Mesothelial cell of epicardium (in vitro differentiated cells): Measurements from ENCODE around the gene RBP2. TPM values are rescaled to one million over a fixed set of nuclear protein-coding genes. Genes with fewer than 3 reads are reported as not detected.

Experiments
- DNase-seq, 2 experiments: peaks; one replicate each; pipeline ENCODE4 v3.0.0; 2021; ENCODE audit warnings: low spot score in 2 of 2; ENCODE audit not compliant: unreplicated experiment in 2 of 2
- H3K27ac Mint-ChIP-seq: 2 replicates; pipeline ENCODE4 v1.8.0; 2021; ENCODE audit warnings: mixed read lengths
- H3K27me3 Mint-ChIP-seq: 2 replicates; pipeline ENCODE4 v1.8.0; 2021; ENCODE audit warnings: low read depth, mixed read lengths
- H3K36me3 Mint-ChIP-seq: 2 replicates; pipeline ENCODE4 v1.8.0; 2021; ENCODE audit warnings: mixed read lengths
- H3K4me1 Mint-ChIP-seq: 2 replicates; pipeline ENCODE4 v1.8.0; 2021; ENCODE audit warnings: mixed read lengths
- H3K4me3 Mint-ChIP-seq: 2 replicates; pipeline ENCODE4 v1.8.0; 2021; ENCODE audit warnings: mild to moderate bottlenecking, moderate library complexity, mixed read lengths
- H3K9me3 Mint-ChIP-seq: 2 replicates; pipeline ENCODE4 v1.8.0; 2021; ENCODE audit warnings: mixed read lengths
- total RNA-seq: library from RNA; stranded (reverse); gene quantifications from 3 replicates; pipeline ENCODE4 v1.2.1, GENCODE V29; 2021
- TF ChIP-seq, protein P1 (sequence below): fragments of 200-600 bp; sonication (generic); IDR thresholded peaks from one replicate; pipeline ENCODE4 v1.5.0; 2021; ENCODE audit warnings: antibody characterized with exemption; ENCODE audit not compliant: unreplicated experiment

The RBP2 gene
- total RNA-seq, 1 donor from 2014 or later: not detected

GRCh38 chr3:139443186-139443585 lies 33.1 kb downstream of the RBP2 start:
- no peak for DNase-seq
- H3K27ac Mint-ChIP-seq: no peak overlapping the region
- H3K36me3 Mint-ChIP-seq: peaks cover 2% of the 10 kb centered on the region
- no peaks in the 10 kb centered on the region for H3K27me3 Mint-ChIP-seq
- H3K4me1 Mint-ChIP-seq: no peaks in the 10 kb centered on the region
- TF ChIP-seq, protein P1, sequence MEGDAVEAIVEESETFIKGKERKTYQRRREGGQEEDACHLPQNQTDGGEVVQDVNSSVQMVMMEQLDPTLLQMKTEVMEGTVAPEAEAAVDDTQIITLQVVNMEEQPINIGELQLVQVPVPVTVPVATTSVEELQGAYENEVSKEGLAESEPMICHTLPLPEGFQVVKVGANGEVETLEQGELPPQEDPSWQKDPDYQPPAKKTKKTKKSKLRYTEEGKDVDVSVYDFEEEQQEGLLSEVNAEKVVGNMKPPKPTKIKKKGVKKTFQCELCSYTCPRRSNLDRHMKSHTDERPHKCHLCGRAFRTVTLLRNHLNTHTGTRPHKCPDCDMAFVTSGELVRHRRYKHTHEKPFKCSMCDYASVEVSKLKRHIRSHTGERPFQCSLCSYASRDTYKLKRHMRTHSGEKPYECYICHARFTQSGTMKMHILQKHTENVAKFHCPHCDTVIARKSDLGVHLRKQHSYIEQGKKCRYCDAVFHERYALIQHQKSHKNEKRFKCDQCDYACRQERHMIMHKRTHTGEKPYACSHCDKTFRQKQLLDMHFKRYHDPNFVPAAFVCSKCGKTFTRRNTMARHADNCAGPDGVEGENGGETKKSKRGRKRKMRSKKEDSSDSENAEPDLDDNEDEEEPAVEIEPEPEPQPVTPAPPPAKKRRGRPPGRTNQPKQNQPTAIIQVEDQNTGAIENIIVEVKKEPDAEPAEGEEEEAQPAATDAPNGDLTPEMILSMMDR: no peak
- H3K9me3 Mint-ChIP-seq: no peaks in the 10 kb centered on the region
- no peak overlapping the region for H3K4me3 Mint-ChIP-seq

GRCh38 chr3:139441656-139442055 lies 34.7 kb downstream of the RBP2 start:
- Mint-ChIP-seq H3K27ac (no peak overlapping the region), H3K4me3 (no peak overlapping the region), H3K36me3 (peaks cover 2% of the 10 kb centered on the region), H3K9me3 (no peaks in the 10 kb centered on the region), H3K27me3 (no peaks in the 10 kb centered on the region), H3K4me1 (no peaks in the 10 kb centered on the region)
- TF ChIP-seq, protein P1: no peak
- DNase-seq: no peak

GRCh38 chr3:139440639-139441556 lies 35.4 kb downstream of the RBP2 start:
- TF ChIP-seq, protein P1: no peak
- no peaks in the 10 kb centered on the region for H3K27me3 Mint-ChIP-seq
- no peaks in the 10 kb centered on the region for H3K4me1 Mint-ChIP-seq
- H3K4me3 Mint-ChIP-seq: no peak overlapping the region
- no peak for DNase-seq
- H3K9me3 Mint-ChIP-seq: no peaks in the 10 kb centered on the region
- peaks cover 2% of the 10 kb centered on the region for H3K36me3 Mint-ChIP-seq
- H3K27ac Mint-ChIP-seq: no peak overlapping the region

GRCh38 chr3:139439278-139439677 lies 37.0 kb downstream of the RBP2 start:
- no peaks in the 10 kb centered on the region for H3K9me3 Mint-ChIP-seq
- peaks cover 10% of the 10 kb centered on the region for H3K4me1 Mint-ChIP-seq
- H3K27me3 Mint-ChIP-seq: no peaks in the 10 kb centered on the region
- H3K36me3 Mint-ChIP-seq: peaks cover 2% of the 10 kb centered on the region
- no peak for DNase-seq
- H3K4me3 Mint-ChIP-seq: no peak overlapping the region
- H3K27ac Mint-ChIP-seq: no peak overlapping the region
- TF ChIP-seq, protein P1: no peak

GRCh38 chr3:139434764-139435307 lies 41.5 kb downstream of the RBP2 start:
- TF ChIP-seq, protein P1: no peak
- peaks cover 10% of the 10 kb centered on the region for H3K4me1 Mint-ChIP-seq
- peaks cover 3% of the 10 kb centered on the region for H3K9me3 Mint-ChIP-seq
- no peak overlapping the region for H3K4me3 Mint-ChIP-seq
- H3K36me3 Mint-ChIP-seq: peaks cover 19% of the 10 kb centered on the region
- H3K27ac Mint-ChIP-seq: peak overlapping the region; percentile 45
- H3K27me3 Mint-ChIP-seq: no peaks in the 10 kb centered on the region
- DNase-seq: no peak
